Measurements from ENCODE around the gene YWHAQ. TPM values are rescaled to one million over a fixed set of nuclear protein-coding genes. Genes with fewer than 3 reads are reported as not detected.

YWHAQ gene
- total and polyA plus RNA-seq, 2 of the 4 experiments (the other 2 are of a cell fraction): 196 to 255 TPM

DNA sequence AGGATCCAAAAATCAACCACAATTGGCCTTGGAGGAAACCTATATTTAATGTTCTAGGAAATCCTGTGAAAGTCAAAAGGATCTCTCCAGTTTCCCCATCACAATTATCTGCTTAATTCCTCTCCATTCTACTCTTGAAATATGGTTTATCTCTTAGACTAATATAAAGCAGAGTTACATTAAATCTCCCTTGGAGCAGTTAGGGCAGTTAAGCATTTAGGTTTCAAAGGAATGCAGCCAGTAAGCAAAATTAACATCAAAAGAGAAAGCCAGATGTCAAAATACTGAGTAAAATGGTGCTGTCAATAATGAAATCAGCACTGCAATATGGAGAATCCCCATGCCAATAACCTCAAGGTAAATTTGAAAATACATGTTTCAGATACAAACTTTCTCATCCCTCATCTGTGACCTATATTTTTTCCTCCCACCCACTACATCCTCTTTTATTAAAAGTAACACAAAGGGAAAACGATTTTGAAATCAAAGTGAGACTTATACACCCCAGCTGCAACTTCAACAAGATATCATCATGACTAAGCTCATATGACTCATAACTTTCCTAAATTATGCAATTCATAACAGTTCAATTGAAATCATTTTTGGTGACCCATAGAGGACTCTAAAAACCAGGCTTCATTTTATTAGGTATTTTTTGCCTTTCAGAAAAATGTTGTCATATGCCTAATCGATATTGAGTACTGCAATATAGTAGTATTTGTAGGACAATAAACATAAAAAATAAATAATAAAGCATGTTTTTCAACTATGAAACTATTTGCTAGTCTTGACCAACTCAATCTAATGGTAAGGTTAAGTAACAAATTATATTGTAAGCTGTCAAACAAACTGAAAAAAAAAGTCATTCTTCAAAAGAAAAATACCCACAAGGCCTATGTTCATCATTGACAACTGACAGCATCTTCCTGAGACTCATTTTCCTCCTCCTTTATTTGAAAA lies 78.3 kb downstream of the YWHAQ start:
- Histone ChIP-seq H3K56ac (ENCODE audit: extremely low read depth, insufficient read depth, low read length) (no peak overlapping the region), H2BK20ac (ENCODE audit: low read depth, low read length) (no peak overlapping the region), H3K9me1 (ENCODE audit: insufficient read depth, low read length) (peaks cover 16% of the 10 kb centered on the region), H3K79me1 (ENCODE audit: low read depth in 1 of 2, low read length in 2 of 2) (peaks cover 5 to 65% of the 10 kb centered on the region in 2 experiments; a peak in 3 of 4 replicates), H3K27me3 (ENCODE audit: control insufficient read depth, insufficient read depth, low read length) (no peaks in the 10 kb centered on the region), H2AFZ (replicated peaks; ENCODE audit: low read length, poor library complexity) (no peak overlapping the region), H3K27ac (ENCODE audit: insufficient read depth, low read length) (peak overlapping the region; percentile 39; the same call in 1 of the 2 replicates), H3K18ac (ENCODE audit: low read depth, low read length) (peak overlapping the region; percentile 30; the same call in 1 of the 2 replicates), H3K4ac (ENCODE audit: low read depth, low read length) (no peak overlapping the region), H3K36me3 (ENCODE audit: control insufficient read depth, insufficient read depth, low read length) (no peaks in the 10 kb centered on the region), H3K4me3 (ENCODE audit: insufficient read depth, low read depth, low read length) (no peak overlapping the region), H3K9me3 (ENCODE audit: control insufficient read depth, insufficient read depth, low read length) (no peaks in the 10 kb centered on the region), H3K9ac (ENCODE audit: low read depth, low read length) (no peak overlapping the region), H3K23ac (ENCODE audit: low read depth, low read length) (no peak overlapping the region), H3K4me1 (ENCODE audit: control insufficient read depth, insufficient read depth, low read length) (peaks cover 8% of the 10 kb centered on the region), H2BK5ac (ENCODE audit: low read depth, low read length, poor library complexity, severe bottlenecking) (peak overlapping the region; percentile 60), H2AK5ac (ENCODE audit: low read depth, low read length) (no peak overlapping the region), H2AK9ac (replicated peaks; ENCODE audit: low read depth, low read length, poor library complexity) (no peak overlapping the region), H4K5ac (ENCODE audit: low read depth, low read length) (no peak overlapping the region), H2BK120ac (ENCODE audit: low read depth, low read length) (no peak overlapping the region), H3K14ac (replicated peaks; ENCODE audit: low read depth, low read length) (no peak overlapping the region), H3K4me2 (ENCODE audit: low read depth, low read length) (peak overlapping the region; percentile 91), H4K8ac (ENCODE audit: low read depth in 2 of 2, low read length in 2 of 2) (no peak overlapping the region), H4K91ac (ENCODE audit: insufficient read depth, low read depth, low read length) (no peak overlapping the region), H2BK15ac (ENCODE audit: low read depth, low read length) (no peak overlapping the region), H4K20me1 (ENCODE audit: insufficient read depth, low read length) (peaks cover 38% of the 10 kb centered on the region)
- dilution Hi-C loops (cut with HindIII; ENCODE audit: low sequenced_read_pairs, unreplicated experiment) (no loop called here), intact Hi-C loops (cut with micrococcal nuclease) (no loop called here), in situ Hi-C loops (cut with MboI; ENCODE audit: low sequenced_read_pairs) (no loop called here)
- DNase-seq (peak; percentile 91), ATAC-seq (ENCODE audit: low read depth) (no peak)
- ChIA-PET CTCF (no interaction called here), POLR2A (ENCODE audit: unreplicated experiment) (no interaction called here)
- no peak for TF ChIP-seq POLR2A (IDR thresholded peaks at IDR 0.05; ENCODE audit: low read depth, low read length)
- no peak for TF ChIP-seq CTCF (conservative IDR thresholded peaks at IDR 0.05; ENCODE audit: low read depth, low read length)
- peak; percentile 46; the same call in 1 of the 2 replicates for TF ChIP-seq BHLHE40 (IDR thresholded peaks at IDR 0.05; ENCODE audit: low read depth, low read length)
- no peak for TF ChIP-seq USF2 (IDR thresholded peaks at IDR 0.05; ENCODE audit: low read depth, low read length)
- TF ChIP-seq NFE2L2 (IDR thresholded peaks at IDR 0.05; ENCODE audit: low read depth, low read length): peak; percentile 92
- TF ChIP-seq FOS (IDR thresholded peaks at IDR 0.05; ENCODE audit: low read depth, low read length): peak; percentile 98
- TF ChIP-seq RFX5 (IDR thresholded peaks at IDR 0.05; ENCODE audit: low read depth, low read length): no peak
- peak; percentile 98 for TF ChIP-seq CEBPB (IDR thresholded peaks at IDR 0.05; ENCODE audit: low read depth, low read length)
- peak; percentile 28; the same call in 1 of the 2 replicates for TF ChIP-seq MAFK (IDR thresholded peaks at IDR 0.05; ENCODE audit: low read depth, low read length)
- no TSS peak for BruUV-seq (replicated peaks)
- WGBS, 2 experiments (ENCODE audit: extremely low coverage in 2 of 2, insufficient read length in 1 of 2): no CpG with 5 or more reads among the region's 2 CpGs
